Epithelial cell of esophagus (primary cell): ENCODE measurements around the gene CDH8.

Source experiments
- DNase-seq: peaks from one replicate; pipeline ENCODE4 v3.0.0; 2010; ENCODE audit warnings: low read depth
- H3K4me3 ChIP-seq: 2 replicates; pipeline ENCODE4 v1.5.1; 2011; ENCODE audit warnings: mild to moderate bottlenecking, low read length, control low read depth
- TF ChIP-seq, protein P1 (sequence below): IDR thresholded peaks from 2 replicates; pipeline ENCODE4 v1.5.1; 2011; ENCODE audit warnings: low read depth, mild to moderate bottlenecking, low read length, control low read depth, inconsistent platforms; ENCODE audit not compliant: insufficient read depth; ENCODE audit errors: missing control alignments

Gene CDH8

DNA sequence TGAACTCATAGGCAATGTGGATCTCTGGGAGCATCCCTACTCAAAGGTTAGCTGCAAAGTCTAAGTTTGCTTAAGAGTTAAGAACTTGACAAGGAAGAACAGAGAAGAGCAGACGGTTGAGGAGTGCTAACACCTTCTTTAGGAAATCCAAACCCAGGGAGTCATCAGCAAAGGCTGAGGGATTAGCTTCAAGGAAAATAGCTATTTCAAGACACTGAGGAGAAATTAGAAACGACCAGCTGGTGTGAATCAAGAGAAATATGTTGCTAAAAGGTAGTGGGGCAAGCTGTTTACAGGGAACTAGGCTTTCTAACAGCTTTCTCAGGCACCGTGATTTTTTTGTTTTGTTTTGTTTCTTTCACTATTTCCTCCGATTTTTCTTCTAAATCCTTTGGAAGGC is 90.7 kb downstream of the CDH8 start:
- DNase-seq: no peak
- TF ChIP-seq, protein P1, sequence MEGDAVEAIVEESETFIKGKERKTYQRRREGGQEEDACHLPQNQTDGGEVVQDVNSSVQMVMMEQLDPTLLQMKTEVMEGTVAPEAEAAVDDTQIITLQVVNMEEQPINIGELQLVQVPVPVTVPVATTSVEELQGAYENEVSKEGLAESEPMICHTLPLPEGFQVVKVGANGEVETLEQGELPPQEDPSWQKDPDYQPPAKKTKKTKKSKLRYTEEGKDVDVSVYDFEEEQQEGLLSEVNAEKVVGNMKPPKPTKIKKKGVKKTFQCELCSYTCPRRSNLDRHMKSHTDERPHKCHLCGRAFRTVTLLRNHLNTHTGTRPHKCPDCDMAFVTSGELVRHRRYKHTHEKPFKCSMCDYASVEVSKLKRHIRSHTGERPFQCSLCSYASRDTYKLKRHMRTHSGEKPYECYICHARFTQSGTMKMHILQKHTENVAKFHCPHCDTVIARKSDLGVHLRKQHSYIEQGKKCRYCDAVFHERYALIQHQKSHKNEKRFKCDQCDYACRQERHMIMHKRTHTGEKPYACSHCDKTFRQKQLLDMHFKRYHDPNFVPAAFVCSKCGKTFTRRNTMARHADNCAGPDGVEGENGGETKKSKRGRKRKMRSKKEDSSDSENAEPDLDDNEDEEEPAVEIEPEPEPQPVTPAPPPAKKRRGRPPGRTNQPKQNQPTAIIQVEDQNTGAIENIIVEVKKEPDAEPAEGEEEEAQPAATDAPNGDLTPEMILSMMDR: no peak
- no peak overlapping the region for H3K4me3 ChIP-seq

DNA sequence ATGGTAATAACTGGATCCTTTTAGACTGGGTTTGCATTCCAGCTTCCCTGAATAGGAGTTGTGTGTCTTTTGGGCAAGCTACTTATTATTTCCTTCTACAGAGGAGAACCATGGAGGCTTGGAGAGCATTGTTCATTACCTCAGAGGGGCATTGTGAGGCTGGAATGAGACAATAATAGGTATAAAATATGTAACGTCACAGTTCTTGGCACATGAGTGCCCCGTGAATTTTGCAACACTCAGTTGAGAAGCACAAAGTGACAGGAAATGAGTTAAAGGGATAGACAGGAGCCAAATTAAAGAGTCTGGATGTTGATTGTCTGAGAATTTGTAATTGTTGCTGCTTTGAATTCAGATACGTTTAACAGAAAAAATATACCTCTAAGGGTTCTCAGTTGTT is 92.2 kb downstream of the CDH8 start:
- TF ChIP-seq, protein P1: no peak
- DNase-seq: no peak
- H3K4me3 ChIP-seq: no peak overlapping the region

DNA sequence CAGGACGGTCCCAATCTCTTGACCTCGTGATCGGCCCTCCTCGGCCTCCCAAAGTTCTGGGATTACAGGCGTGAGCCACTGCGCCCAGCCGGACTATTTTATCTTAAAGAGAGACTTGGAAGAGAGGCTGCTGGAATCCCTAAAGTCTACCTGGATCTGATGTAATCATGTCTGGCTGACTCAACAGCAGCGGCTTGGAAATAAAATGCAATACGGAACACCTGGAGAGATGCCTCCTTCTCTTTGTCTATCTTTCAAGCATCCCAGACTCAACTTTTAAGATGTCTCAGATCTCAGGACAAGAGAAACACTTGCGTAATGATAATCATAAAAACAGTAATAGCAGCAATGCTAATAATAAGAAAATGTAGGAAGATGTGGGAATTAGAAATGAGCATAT is 95.6 kb downstream of the CDH8 start:
- no peak for DNase-seq
- H3K4me3 ChIP-seq: no peak overlapping the region
- TF ChIP-seq, protein P1: no peak

DNA sequence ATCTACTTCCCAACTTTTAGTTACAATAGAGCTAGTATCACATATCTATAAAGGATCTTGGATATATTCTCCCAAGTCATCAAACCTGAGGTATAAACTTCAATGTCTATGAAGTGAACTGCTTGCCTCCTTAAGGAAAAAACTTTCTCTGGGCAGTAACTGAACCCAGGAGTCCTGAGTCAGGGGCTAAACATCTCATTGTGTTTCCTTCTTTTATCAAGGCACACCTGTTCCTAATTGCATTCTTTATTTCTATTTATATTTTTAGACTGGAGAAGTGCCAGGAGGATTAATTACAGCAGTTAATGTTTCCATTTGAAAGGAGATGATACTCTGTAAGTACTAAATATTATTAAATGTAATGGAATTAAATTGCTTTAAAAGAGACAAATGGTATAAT is 98.6 kb downstream of the CDH8 start:
- no peak overlapping the region for H3K4me3 ChIP-seq
- DNase-seq: no peak
- TF ChIP-seq, protein P1: no peak

DNA sequence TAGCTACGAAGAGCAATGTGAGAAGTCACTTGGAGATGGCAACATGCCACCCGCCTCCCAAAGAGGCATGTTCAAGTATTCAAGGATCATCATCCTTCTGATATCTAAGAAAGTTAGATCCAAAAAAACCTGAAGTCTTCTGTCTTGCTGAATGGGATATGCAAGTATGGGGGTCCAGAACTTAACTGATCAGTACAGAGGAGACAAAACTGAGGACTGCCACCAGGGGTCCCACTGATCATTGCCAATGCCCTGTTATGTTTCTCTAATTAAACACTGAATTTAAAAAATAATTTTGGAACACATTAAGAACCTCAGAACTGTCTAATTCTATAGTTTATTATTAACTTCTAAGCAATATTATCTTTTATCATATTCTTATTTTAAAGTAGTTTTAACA is 99.7 kb downstream of the CDH8 start:
- TF ChIP-seq, protein P1: peak; percentile 21
- DNase-seq: no peak
- H3K4me3 ChIP-seq: no peak overlapping the region

DNA sequence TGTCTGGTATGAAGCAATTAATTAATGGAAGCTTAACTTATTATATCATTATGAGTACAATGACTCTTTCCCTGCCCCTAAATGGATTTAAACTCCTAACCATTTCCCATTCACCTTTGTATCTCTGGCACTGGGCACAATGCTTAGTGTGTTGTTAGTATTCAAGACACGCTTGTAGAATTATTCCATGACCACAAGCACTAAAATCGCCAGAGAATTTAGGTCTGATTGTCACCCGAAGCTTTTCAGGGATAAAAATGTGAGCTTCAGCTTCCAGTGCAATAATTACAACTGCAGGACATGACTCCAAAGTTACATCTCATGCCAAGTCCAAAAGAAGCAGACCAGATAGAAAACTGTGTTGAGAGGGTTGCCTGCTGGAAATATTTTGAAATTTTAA is 101.6 kb downstream of the CDH8 start:
- TF ChIP-seq, protein P1: no peak
- no peak for DNase-seq

DNA sequence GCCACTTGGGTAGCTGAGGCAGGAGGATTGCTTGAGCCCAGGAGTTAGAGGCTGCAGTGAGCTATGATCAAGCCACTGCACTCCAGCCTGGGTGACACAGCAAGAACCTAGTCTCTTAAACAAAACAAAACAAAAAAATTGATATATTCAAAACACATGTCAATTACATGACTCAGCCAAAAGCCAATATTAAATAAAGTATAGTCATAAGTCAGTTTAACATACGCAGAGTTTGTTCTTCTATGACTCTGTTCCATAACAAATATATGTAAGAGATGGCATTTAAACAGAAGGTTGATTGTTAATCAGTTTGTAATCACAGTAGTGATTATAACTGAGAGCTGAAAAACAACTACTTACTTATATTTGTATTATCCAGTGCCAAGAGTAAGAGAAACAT is 106.5 kb downstream of the CDH8 start:
- TF ChIP-seq, protein P1: no peak
- DNase-seq: no peak
- no peak overlapping the region for H3K4me3 ChIP-seq

More for the DNA sequence above, 101.6 kb downstream of the CDH8 start:
- no peak overlapping the region for H3K4me3 ChIP-seq
